Mesendoderm (in vitro differentiated cells): ENCODE results near the gene ALDH3B1.

Experiments used
- DNase-seq: peaks from one replicate; pipeline ENCODE4 v3.0.0; 2013
- H2AK5ac ChIP-seq: 2 replicates; pipeline ENCODE4 v1.6.1; 2013; ENCODE audit warnings: low read length, inconsistent platforms
- H2BK120ac ChIP-seq: 2 replicates; pipeline ENCODE4 v1.6.1; 2013; ENCODE audit warnings: low read depth, mild to moderate bottlenecking, low read length, moderate library complexity, mixed read lengths
- H2BK15ac ChIP-seq: replicated peaks from 2 replicates; pipeline ENCODE4 v1.6.1; 2013; ENCODE audit warnings: low read depth, mild to moderate bottlenecking, moderate library complexity
- H2BK5ac ChIP-seq: 2 replicates; pipeline ENCODE4 v1.6.1; 2013; ENCODE audit warnings: low read length, inconsistent platforms
- H3K18ac ChIP-seq: 2 replicates; pipeline ENCODE4 v1.6.1; 2013; ENCODE audit warnings: mild to moderate bottlenecking, low read length, mixed read lengths
- H3K23ac ChIP-seq: one replicate; pipeline ENCODE4 v1.6.1; 2013; ENCODE audit warnings: low read length
- H3K27ac ChIP-seq: 2 replicates; pipeline ENCODE4 v1.5.1; 2013; ENCODE audit warnings: low read depth, mild to moderate bottlenecking, inconsistent platforms, low read length, moderate library complexity
- H3K27me3 ChIP-seq: 2 replicates; pipeline ENCODE4 v1.6.1; 2013; ENCODE audit warnings: low read length, control low read depth, mild to moderate bottlenecking, inconsistent platforms; ENCODE audit not compliant: insufficient read depth, poor library complexity
- H3K36me3 ChIP-seq: 2 replicates; pipeline ENCODE4 v1.6.1; 2013; ENCODE audit warnings: low read length, inconsistent platforms; ENCODE audit not compliant: control insufficient read depth, insufficient read depth
- H3K4ac ChIP-seq: one replicate; pipeline ENCODE4 v1.6.1; 2013; ENCODE audit warnings: low read depth, mild to moderate bottlenecking, low read length, moderate library complexity
- H3K4me1 ChIP-seq: 2 replicates; pipeline ENCODE4 v1.6.1; 2013; ENCODE audit warnings: low read depth, low read length, inconsistent platforms; ENCODE audit not compliant: control insufficient read depth
- H3K4me2 ChIP-seq: 2 replicates; pipeline ENCODE4 v1.6.1; 2013; ENCODE audit warnings: low read length
- H3K4me3 ChIP-seq: 2 replicates; pipeline ENCODE4 v1.5.1; 2013; ENCODE audit warnings: mild to moderate bottlenecking, low read length
- H3K56ac ChIP-seq: one replicate; pipeline ENCODE4 v1.6.1; 2013; ENCODE audit warnings: low read length
- H3K79me1 ChIP-seq: 2 replicates; pipeline ENCODE4 v1.6.1; 2013; ENCODE audit warnings: low read length, inconsistent platforms
- H3K79me2 ChIP-seq: 2 replicates; pipeline ENCODE4 v1.6.1; 2013; ENCODE audit warnings: mild to moderate bottlenecking, low read length; ENCODE audit not compliant: control insufficient read depth, insufficient read depth
- H3K9ac ChIP-seq: 2 replicates; pipeline ENCODE4 v1.6.1; 2013; ENCODE audit warnings: low read length, inconsistent platforms
- H4K5ac ChIP-seq: one replicate; pipeline ENCODE4 v1.6.1; 2013; ENCODE audit warnings: low read length
- H4K8ac ChIP-seq: one replicate; pipeline ENCODE4 v1.6.1; 2013; ENCODE audit warnings: low read depth, mild to moderate bottlenecking, control low read depth, low read length, moderate library complexity
- WGBS: extraction: QIAGEN DNeasy Blood & Tissue Kit; methylation state at CpG from one replicate; pipeline ENCODE4 v1.1.7; 2013; ENCODE audit warnings: low lambda C conversion rate, missing lambda C conversion rate; ENCODE audit not compliant: insufficient coverage; ENCODE audit errors: extremely low coverage; 5-methylcytosine and 5-hydroxymethylcytosine counted together

ALDH3B1 gene

DNA sequence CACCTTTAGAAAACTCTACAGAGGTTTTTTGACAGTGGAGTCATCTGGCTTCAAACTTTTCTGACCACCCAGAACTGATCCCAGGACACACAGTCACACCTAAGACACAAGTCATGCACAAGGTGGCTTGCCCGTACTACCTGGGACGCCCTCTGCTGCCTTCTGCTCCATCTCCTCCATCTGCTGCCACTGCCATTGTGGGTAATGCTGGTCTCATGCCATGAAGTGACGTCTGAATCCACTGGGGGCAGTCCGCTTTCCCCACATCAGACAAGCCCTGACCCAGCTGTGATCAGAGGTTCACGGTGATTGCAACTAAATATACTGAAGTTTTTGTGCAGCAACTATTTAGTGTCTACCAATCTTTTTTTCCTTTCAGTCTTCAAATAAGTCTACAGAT, 14.9 kb downstream of the ALDH3B1 start:
- Histone ChIP-seq H3K27me3 (no peaks in the 10 kb centered on the region), H2BK15ac (no peak overlapping the region), H3K27ac (no peak overlapping the region), H3K36me3 (no peaks in the 10 kb centered on the region), H4K5ac (no peak overlapping the region), H3K79me2 (no peaks in the 10 kb centered on the region), H2BK120ac (no peak overlapping the region), H4K8ac (no peak overlapping the region), H3K4ac (no peak overlapping the region), H3K4me2 (no peak overlapping the region), H3K23ac (no peak overlapping the region), H3K4me3 (no peak overlapping the region), H3K79me1 (peaks cover 2% of the 10 kb centered on the region), H2AK5ac (no peak overlapping the region), H2BK5ac (no peak overlapping the region), H3K56ac (no peak overlapping the region), H3K18ac (no peak overlapping the region), H3K9ac (no peak overlapping the region), H3K4me1 (no peaks in the 10 kb centered on the region)
- no CpG with 5 or more reads among the region's 5 CpGs for WGBS
- no peak for DNase-seq

DNA sequence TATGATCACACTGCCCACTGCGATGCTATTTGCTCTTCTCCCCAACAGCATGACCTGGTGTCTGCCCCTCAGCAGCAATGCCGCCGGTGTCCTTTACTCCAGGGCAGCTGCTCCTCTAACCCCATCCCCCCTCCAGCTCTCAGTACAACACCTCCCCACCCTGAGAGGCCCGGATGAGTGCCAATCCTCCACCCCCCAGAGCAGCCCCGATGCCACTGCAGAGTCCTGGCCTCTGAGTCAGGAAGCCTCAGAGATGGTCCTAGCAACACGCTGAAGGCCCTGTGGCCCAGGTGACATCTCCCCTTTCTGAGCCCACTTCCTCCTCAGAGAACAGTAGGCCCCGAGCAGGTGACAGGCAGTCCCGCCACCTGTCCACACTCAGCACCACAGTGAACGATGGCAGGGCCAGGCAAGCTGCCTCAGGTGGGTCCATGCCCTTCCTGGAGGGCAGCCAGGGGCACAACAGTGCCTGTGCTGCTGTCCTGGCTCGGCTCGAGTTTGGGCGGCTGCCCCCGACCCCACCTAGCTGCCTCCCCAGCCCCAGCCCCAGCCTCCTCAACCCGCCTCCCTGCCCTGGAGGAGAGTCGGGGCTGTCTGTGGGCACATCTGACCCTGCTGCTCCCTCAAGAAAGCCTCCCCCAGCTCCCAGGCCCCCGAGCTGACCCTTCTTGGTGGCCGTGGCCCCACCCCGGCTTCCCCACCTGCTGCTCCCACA, 16.4 kb downstream of the ALDH3B1 start:
- no CpG with 5 or more reads among the region's 18 CpGs for WGBS
- no peak overlapping the region for H2AK5ac ChIP-seq
- H3K23ac ChIP-seq = no peak overlapping the region
- H4K8ac ChIP-seq = no peak overlapping the region
- H2BK5ac ChIP-seq = no peak overlapping the region
- DNase-seq = no peak
- no peak overlapping the region for H3K9ac ChIP-seq
- no peak overlapping the region for H3K4ac ChIP-seq
- no peak overlapping the region for H3K4me3 ChIP-seq
- H3K36me3 ChIP-seq = no peaks in the 10 kb centered on the region
- H2BK15ac ChIP-seq = no peak overlapping the region
- no peak overlapping the region for H3K4me2 ChIP-seq
- H3K56ac ChIP-seq = no peak overlapping the region
- H4K5ac ChIP-seq = no peak overlapping the region
- no peak overlapping the region for H3K18ac ChIP-seq
- no peak overlapping the region for H2BK120ac ChIP-seq
- H3K27me3 ChIP-seq = no peaks in the 10 kb centered on the region
- peaks cover 6% of the 10 kb centered on the region for H3K79me1 ChIP-seq
- no peak overlapping the region for H3K27ac ChIP-seq
- H3K4me1 ChIP-seq = peaks cover 2% of the 10 kb centered on the region
- H3K79me2 ChIP-seq = peaks cover 6% of the 10 kb centered on the region

DNA sequence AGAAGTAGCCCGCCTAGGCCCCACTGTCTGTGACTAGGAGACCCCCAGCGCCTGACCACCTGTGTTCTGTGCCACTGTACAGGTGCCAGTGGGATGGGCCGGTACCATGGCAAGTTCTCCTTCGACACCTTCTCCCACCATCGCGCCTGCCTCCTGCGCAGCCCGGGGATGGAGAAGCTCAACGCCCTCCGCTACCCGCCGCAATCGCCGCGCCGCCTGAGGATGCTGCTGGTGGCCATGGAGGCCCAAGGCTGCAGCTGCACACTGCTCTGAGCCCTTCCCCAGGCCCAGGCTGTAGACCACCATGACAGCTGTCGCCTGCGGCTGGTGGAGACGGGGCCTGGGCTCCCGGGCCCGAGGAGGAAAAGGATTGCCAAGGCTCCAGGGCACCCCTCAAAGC, 17.5 kb downstream of the ALDH3B1 start:
- Histone ChIP-seq H3K4me2 (no peak overlapping the region), H3K27me3 (no peaks in the 10 kb centered on the region), H3K4me1 (peaks cover 2% of the 10 kb centered on the region), H3K27ac (no peak overlapping the region), H3K4me3 (no peak overlapping the region), H3K56ac (peak overlapping the region; percentile 15), H4K5ac (no peak overlapping the region), H3K23ac (no peak overlapping the region), H3K18ac (no peak overlapping the region), H3K4ac (no peak overlapping the region), H3K9ac (no peak overlapping the region), H3K79me1 (peaks cover 11% of the 10 kb centered on the region), H2AK5ac (no peak overlapping the region), H2BK5ac (no peak overlapping the region), H4K8ac (no peak overlapping the region), H2BK120ac (no peak overlapping the region), H2BK15ac (no peak overlapping the region), H3K36me3 (no peaks in the 10 kb centered on the region), H3K79me2 (peaks cover 9% of the 10 kb centered on the region)
- no peak for DNase-seq
- no CpG with 5 or more reads among the region's 21 CpGs for WGBS

DNA sequence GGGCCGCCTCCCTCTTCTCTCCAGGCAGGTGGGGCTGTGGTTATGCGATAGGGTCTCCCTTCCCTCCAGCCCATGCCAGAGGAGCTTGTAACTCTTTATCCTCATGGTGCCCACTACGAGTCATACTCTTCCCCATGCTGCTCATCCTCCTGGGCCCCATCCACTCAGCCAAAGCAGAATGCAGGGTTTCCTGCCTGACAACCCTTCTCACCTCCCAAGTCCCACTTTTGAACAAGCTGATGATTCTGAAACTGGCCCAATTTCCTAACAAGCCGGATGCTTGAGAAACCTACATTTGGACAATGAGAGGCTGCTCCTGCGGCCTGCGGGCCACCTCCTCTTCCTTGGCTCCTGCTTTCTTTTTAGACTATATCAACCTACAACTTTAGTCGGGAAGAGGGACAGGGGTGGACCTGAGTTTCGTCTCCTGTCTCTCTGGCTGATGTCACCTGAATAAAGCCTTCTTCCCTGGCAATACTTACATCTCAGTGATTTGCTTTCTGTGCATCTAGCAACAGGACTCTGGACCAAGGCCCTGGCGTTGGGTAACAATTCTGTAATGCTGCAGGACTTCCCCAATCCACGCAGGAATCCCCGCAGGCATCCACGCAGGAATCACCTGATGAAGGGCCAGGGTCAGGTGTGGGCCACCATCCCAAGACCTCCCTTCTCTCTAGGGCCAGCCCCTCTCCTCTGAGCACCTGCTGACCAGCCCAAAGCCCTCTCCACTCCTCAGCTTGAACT, 18.8 kb downstream of the ALDH3B1 start:
- H3K79me1 ChIP-seq = peaks cover 14% of the 10 kb centered on the region
- H3K27ac ChIP-seq = no peak overlapping the region
- no peak overlapping the region for H3K56ac ChIP-seq
- H3K4ac ChIP-seq = no peak overlapping the region
- H4K8ac ChIP-seq = no peak overlapping the region
- peaks cover 2% of the 10 kb centered on the region for H3K4me1 ChIP-seq
- H3K9ac ChIP-seq = no peak overlapping the region
- H3K4me2 ChIP-seq = no peak overlapping the region
- H2BK5ac ChIP-seq = no peak overlapping the region
- no peak overlapping the region for H3K18ac ChIP-seq
- no peak overlapping the region for H2AK5ac ChIP-seq
- no peak overlapping the region for H3K4me3 ChIP-seq
- peaks cover 9% of the 10 kb centered on the region for H3K79me2 ChIP-seq
- H3K27me3 ChIP-seq = no peaks in the 10 kb centered on the region
- no peak overlapping the region for H2BK120ac ChIP-seq
- H4K5ac ChIP-seq = no peak overlapping the region
- no peak overlapping the region for H2BK15ac ChIP-seq
- H3K23ac ChIP-seq = no peak overlapping the region
- peaks cover 3% of the 10 kb centered on the region for H3K36me3 ChIP-seq
- WGBS = no CpG with 5 or more reads among the region's 12 CpGs
- no peak for DNase-seq

DNA sequence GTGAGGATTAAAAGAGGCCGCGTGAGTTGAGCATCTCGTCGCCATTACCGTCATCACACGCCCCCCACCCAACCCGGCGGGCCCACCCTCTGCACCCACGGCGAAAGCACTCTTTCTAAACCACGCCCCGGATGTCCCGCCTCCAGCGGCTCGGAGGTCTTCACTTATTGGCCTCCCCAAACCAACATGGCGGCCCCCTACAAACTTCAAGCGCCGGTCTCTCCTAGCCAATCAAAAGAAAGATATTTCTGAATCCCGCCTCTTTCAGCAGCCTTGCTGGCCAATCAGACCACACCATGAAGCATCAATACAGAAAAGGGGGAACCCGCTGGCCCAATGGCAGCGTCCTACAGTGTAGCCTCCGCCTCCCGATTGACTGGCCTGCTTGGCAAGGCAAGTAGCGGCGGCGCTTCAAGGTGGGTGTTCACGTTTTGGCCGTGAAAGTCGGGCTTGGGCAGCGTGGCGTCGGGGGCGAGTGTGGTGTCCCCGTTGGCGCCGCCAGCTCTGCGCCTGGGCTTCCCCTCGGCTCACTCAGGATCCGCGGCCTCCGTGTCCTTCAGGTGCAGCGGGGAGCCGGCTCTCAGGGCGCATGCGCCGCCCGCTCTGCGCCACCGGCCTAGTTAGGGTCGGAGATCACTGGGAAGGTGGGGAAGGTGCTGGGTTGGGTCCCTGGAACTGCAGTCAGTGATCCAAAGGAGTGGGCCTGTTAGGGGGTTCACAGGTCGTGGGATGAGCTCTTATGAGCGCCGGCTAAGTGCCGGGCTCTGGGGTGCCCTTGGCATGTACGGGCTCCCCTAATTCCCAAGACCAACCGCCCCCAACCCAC, 20.4 kb downstream of the ALDH3B1 start, which contains the start of gene NDUFS8:
Gene NDUFS8, plus strand, starts transcription at position 364 of the 826 bp plus-strand sequence. CDS start 1,471 bp downstream, outside the sequence.
- H3K9ac ChIP-seq = peak within 1 kb of the TSS; percentile 99
- peak within 1 kb of the TSS; percentile 100 for H3K56ac ChIP-seq
- H3K4ac ChIP-seq = peak within 1 kb of the TSS; percentile 29
- H3K4me2 ChIP-seq = peak within 1 kb of the TSS; percentile 76
- no peak within 1 kb of the TSS for H3K23ac ChIP-seq
- H3K4me1 ChIP-seq = peaks cover 2% of the 10 kb centered on the region
- H3K79me1 ChIP-seq = peaks cover 14% of the 10 kb centered on the region
- no peak within 1 kb of the TSS for H4K8ac ChIP-seq
- H3K79me2 ChIP-seq = peaks cover 9% of the 10 kb centered on the region
- peaks cover 4% of the 10 kb centered on the region for H3K36me3 ChIP-seq
- no peak within 1 kb of the TSS for H2BK120ac ChIP-seq
- peak within 1 kb of the TSS; percentile 90 for H2AK5ac ChIP-seq
- peak within 1 kb of the TSS; percentile 7 for H3K18ac ChIP-seq
- H3K4me3 ChIP-seq = peak within 1 kb of the TSS; percentile 83
- peak; percentile 100 for DNase-seq
- H2BK5ac ChIP-seq = no peak within 1 kb of the TSS
- H2BK15ac ChIP-seq = no peak within 1 kb of the TSS
- H4K5ac ChIP-seq = no peak within 1 kb of the TSS
- no CpG with 5 or more reads among the region's 56 CpGs for WGBS
- no peaks in the 10 kb centered on the region for H3K27me3 ChIP-seq
- peak within 1 kb of the TSS; percentile 54 for H3K27ac ChIP-seq
